GM12878 (cell line): ENCODE measurements around the gene TMBIM1. TPM values are rescaled to one million over a fixed set of nuclear protein-coding genes. Genes with fewer than 3 reads are reported as not detected.
A peak's percentile ranks its signal among the peaks of the same experiment; 100 is the strongest.

ENCODE experiments used
- ATF7 ChIP-seq: fragments of 450-650 bp; IDR thresholded peaks from 2 replicates; pipeline ENCODE4 v1.6.1; 2016; ENCODE audit warnings: low read depth, mild to moderate bottlenecking
- CUX1 ChIP-seq: IDR thresholded peaks from 2 replicates; pipeline ENCODE4 v1.6.1; 2012; ENCODE audit warnings: improper control_type of control experiment, low read depth, low read length; ENCODE audit not compliant: insufficient replicate concordance
- DPF2 ChIP-seq: fragments of 450-650 bp; IDR thresholded peaks from 2 replicates; pipeline ENCODE4 v1.6.1; 2017; ENCODE audit warnings: mild to moderate bottlenecking
- E4F1 ChIP-seq: fragments of 450-650 bp; IDR thresholded peaks from 2 replicates; pipeline ENCODE4 v1.6.1; 2018; ENCODE audit warnings: borderline replicate concordance, mild to moderate bottlenecking; ENCODE audit not compliant: partially characterized antibody
- EED ChIP-seq: sonication (generic); IDR thresholded peaks from 2 replicates; pipeline ENCODE4 v1.6.1; 2016; ENCODE audit warnings: antibody characterized with exemption, low read depth
- KLF5 ChIP-seq: fragments of 450-650 bp; IDR thresholded peaks from 2 replicates; pipeline ENCODE4 v1.6.1; 2014; ENCODE audit warnings: mild to moderate bottlenecking; ENCODE audit not compliant: partially characterized antibody
- MAX ChIP-seq: IDR thresholded peaks from 2 replicates; pipeline ENCODE4 v1.6.1; 2012; ENCODE audit warnings: low read depth, low read length, improper control_type of control experiment
- MTA2 ChIP-seq: fragments of 450-650 bp; IDR thresholded peaks from 2 replicates; pipeline ENCODE4 v1.6.1; 2016; ENCODE audit warnings: low read depth, mild to moderate bottlenecking, moderate library complexity
- NR2C1 ChIP-seq: fragments of 450-650 bp; IDR thresholded peaks from 2 replicates; pipeline ENCODE4 v1.6.1; 2017; ENCODE audit warnings: antibody characterized with exemption, mild to moderate bottlenecking, moderate library complexity
- NR2C2 ChIP-seq: IDR thresholded peaks from 2 replicates; pipeline ENCODE4 v1.6.1; 2011; ENCODE audit warnings: borderline replicate concordance, low read depth; ENCODE audit not compliant: control insufficient read depth, insufficient read length
- POLR2A ChIP-seq: IDR thresholded peaks from 2 replicates; pipeline ENCODE4 v1.6.1; 2011; ENCODE audit warnings: low read depth, mild to moderate bottlenecking, low read length
- SIN3A ChIP-seq: IDR thresholded peaks from 2 replicates; pipeline ENCODE4 v1.6.1; 2012; ENCODE audit warnings: low read depth, low read length, improper control_type of control experiment
- SMC3 ChIP-seq: IDR thresholded peaks from 2 replicates; pipeline ENCODE4 v1.6.1; 2011; ENCODE audit warnings: low read length, improper control_type of control experiment, borderline replicate concordance
- STAT1 ChIP-seq: fragments of 450-650 bp; conservative IDR thresholded peaks from 2 replicates; pipeline ENCODE4 v1.6.1; 2014; ENCODE audit warnings: antibody characterized with exemption, mild to moderate bottlenecking
- SUPT20H ChIP-seq: IDR thresholded peaks from 2 replicates; pipeline ENCODE4 v1.6.1; 2011; ENCODE audit warnings: low read depth, mild to moderate bottlenecking, low read length, moderate library complexity, borderline replicate concordance; ENCODE audit not compliant: control insufficient read depth
- polyA plus RNA-seq, 11 experiments: library from polyadenylated mRNA; depleted of rRNA in 4 of 11; unstranded in 6 of 11; stranded (reverse) in 5 of 11; fragments of >200 nt; fragmentation: Nextera tagmentation in 4 of 11; fragmentation: Illumina TruSeq in 1 of 11; extraction: Ambion mirVana in 4 of 11; extraction: Trizol in 1 of 11; gene quantifications; 1 replicate in 1 of 11; 2 replicates in 10 of 11; pipeline versions ENCODE4 v1.2.1 to v1.2.3, GENCODE V29; 2011 to 2016; ENCODE audit warnings: inconsistent platforms in 2 of 11, missing spikeins in 2 of 11, low read depth in 1 of 11
- total RNA-seq, 4 experiments: library from RNA; depleted of rRNA in 3 of 4; stranded (reverse); fragments of >200 nt in 3 of 4; fragmentation: Illumina TruSeq in 1 of 4; extraction: Trizol in 1 of 4; gene quantifications; 2 replicates each; pipeline versions ENCODE4 v1.2.1 to v1.2.3, GENCODE V29; 2013 to 2021
- TF ChIP-seq, protein P1 (sequence below): fragments of 450-650 bp; IDR thresholded peaks from 2 replicates; pipeline ENCODE4 v1.6.1; 2016; ENCODE audit warnings: mild to moderate bottlenecking

Gene TMBIM1
- total and polyA plus RNA-seq, 10 of the 15 experiments (the other 5 are each of a cell fraction or from before 2014, with no cell fraction given) = 6.1 to 38.3 (median 26.2) TPM

- TF ChIP-seq STAT1 (no peak), CUX1 (peak; percentile 86), MTA2 (0 out of 2 replicates have a peak, but pooled peaks have one; percentile 26), NR2C1 (no peak), DPF2 (0 out of 2 replicates have a peak, but pooled peaks have one; percentile 29), MAX (no peak), POLR2A (no peak), EED (peak; percentile 65), SIN3A (peak; percentile 37; the same call in 1 of the 2 replicates), E4F1 (no peak), NR2C2 (no peak), SUPT20H (no peak), ATF7 (peak; percentile 70), SMC3 (0 out of 2 replicates have a peak, but pooled peaks have one; percentile 14), KLF5 (no peak)
- TF ChIP-seq, protein P1, sequence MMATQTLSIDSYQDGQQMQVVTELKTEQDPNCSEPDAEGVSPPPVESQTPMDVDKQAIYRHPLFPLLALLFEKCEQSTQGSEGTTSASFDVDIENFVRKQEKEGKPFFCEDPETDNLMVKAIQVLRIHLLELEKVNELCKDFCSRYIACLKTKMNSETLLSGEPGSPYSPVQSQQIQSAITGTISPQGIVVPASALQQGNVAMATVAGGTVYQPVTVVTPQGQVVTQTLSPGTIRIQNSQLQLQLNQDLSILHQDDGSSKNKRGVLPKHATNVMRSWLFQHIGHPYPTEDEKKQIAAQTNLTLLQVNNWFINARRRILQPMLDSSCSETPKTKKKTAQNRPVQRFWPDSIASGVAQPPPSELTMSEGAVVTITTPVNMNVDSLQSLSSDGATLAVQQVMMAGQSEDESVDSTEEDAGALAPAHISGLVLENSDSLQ = no peak
Measured at GRCh38 chr2:218290316-218291261, 1.7 kb downstream of the TMBIM1 start (continued).
